ENCODE measurements around the gene MTNR1A.
"Not testable (repeated sequence)": the region's sequence is repeated elsewhere in the genome, so short reads cannot be mapped to it uniquely, and the experiment has no call there.

The MTNR1A gene

DNA sequence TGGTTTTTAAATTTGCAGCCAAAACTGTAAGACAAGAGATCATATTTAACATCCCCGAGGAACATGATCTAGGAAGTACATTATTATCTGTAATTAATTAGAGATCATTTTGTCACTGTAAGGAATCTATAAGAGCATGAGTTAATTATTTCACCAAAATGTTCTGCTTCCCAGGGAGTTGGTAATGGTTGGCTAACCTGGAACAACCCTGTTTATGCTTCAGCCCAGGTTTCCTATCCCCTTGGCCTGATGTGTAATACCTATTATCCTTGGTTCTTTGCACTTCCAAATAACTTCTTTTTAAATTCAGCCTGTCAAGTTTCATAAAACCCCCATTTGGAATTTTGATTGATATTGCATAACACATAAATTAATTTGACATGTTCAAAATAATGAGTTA, 6.4 kb upstream of the MTNR1A start:
- no peak for DNase-seq (ENCODE audit: low spot score)

DNA sequence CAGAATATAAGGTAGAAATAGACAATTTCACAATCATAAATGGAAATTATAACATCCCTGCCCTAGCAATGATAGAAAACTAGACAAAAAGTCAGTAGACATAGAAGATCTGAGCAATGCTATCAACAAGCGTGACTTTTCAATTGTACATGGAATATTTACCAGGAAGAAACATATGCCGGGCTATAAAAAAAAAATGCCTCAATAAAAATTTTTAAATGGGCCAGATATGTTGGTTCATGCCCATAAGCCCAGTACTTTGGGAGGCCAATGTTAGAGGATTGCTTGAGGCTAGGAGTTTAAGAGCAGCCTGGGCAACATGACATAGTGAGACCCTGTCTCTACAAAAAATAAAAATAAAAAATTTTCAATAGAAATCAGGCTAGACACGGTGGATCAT, 5.3 kb upstream of the MTNR1A start:
- DNase-seq (ENCODE audit: low spot score): no peak

DNA sequence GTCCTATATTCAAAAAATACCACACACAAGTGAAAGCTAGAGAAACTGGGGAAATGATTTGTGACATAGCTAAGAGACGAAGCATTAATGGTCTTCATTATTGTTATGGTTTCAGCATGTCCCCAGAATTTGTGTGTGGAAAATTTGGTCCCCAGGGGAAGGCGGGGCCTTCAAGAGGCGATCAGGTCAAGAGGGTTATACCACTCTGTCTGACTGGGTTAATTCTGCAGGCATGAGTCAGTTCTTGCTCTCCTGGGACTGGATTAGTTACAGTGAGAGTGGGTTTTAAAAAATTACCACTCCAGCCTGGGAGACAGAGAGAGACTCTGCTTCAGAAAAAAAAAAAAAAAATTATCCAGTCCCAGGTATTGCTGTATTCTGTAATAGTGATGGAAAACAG, 2.1 kb upstream of the MTNR1A start:
- no peak for DNase-seq (ENCODE audit: low spot score)

DNA sequence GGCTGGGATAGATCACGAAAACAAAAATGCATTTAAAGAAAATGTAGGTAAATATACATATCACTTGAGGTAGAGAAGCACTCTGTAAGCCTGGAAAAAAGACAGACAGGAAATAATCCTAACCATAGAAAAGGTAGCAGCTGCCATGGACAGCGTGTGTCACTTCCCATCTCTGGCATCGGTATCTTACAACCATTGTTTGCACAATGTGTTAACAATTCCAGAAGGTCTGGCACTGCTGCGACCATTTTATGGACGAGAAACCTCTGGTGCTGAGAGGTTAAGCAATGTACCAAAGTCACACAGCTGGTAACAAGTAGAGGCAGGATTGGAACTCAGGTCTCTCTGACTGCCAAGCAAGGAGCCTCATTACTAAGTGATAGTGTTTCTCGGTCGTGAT, 1.7 kb upstream of the MTNR1A start:
- DNase-seq (ENCODE audit: low spot score): no peak

DNA sequence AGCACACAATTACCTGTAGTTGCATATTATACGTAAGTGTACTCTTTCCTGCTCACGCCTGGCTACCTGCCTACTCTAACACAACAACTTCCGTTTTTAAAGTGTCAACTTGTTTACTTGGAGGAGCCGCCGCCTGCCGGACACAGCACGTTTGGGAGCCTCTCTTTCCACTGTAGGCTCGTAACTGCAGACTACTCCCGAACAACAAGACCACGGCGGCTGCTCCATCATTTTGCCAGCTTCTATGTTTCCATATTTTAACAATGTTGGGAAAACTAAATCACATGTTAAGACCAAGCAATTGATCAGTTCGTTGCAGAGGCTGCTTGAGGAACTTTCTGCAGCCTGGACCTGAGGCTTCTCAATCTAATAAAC, 841 bp downstream of the MTNR1A start:
- DNase-seq (ENCODE audit: low spot score): no peak

DNA sequence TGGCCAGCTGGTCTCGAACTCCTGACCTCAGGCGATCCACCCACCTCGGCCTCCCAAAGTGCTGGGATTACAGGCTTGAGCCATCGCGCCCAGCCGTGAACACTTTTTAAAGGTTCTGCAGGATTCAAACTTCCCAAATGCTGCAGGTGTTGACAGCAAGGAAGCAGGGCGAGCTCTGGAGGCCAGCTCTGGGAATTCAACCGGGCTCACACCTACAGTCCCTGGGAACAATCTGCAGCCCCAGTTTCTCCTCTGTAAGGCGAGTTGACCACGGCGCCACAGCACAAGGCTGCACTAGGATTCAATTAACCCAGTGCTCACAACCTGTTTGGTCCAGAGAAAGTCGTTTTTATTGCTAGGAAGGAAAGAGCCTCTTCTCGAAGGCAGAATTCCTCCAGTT, 1.6 kb downstream of the MTNR1A start:
- no peak for DNase-seq (ENCODE audit: low spot score)

DNA sequence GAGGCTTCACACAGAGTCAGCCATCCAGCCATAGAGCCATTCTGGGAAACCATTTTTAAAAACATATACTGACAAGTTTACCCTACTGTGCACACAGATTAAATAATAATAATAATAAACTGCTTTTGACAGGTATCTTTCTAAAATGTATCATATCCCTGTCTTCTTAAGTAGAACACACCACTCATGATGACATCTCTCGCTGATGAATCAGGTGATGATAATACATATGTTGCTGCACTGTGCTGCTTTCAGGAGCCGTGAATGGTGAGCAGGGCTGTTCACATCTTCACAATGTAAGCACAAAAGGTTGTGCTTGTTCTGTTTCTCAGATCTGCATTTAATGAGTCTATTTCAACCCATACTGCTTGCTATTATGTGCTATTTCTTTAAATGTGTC, 3.5 kb downstream of the MTNR1A start:
- DNase-seq (ENCODE audit: low spot score): no peak

DNA sequence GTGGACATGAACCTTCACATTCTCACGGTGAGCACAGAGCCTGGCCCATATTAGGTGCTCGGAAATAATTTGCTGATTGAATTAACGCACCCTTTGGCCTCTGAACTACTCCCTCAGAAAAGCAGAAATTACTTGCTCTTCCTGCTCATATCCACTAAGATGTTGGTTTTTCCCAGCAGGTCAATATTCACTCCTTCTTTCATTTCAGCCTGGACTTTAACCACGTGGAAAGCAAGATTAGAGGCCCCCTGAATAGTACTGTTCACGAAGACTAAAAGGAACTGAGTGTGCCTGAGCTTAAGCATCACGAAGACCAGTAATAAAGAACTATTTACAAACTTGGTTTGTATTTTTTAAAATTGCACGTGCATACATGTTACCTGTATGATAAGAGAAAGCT, 9.9 kb downstream of the MTNR1A start:
- DNase-seq (ENCODE audit: low spot score): no peak

DNA sequence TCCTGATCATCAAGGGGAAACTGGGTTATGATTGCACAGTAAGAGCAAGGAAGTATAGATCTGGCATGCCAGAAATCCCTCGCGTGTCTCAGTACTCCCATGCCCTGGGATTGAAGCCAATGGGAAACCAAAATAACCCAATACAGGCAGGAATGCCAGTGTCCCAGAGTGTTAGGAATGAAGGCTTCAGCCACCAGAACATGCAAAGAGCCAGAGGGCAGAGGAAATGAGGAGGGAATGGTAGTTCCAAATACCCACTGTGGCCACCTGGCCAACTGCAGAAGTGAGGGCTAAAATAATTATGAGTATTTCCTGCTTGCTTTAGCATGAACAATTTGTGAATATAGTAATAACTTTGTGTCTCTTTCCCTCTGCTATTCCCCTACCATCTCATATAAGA, 12.2 kb downstream of the MTNR1A start:
- DNase-seq (ENCODE audit: low spot score): no peak

DNA sequence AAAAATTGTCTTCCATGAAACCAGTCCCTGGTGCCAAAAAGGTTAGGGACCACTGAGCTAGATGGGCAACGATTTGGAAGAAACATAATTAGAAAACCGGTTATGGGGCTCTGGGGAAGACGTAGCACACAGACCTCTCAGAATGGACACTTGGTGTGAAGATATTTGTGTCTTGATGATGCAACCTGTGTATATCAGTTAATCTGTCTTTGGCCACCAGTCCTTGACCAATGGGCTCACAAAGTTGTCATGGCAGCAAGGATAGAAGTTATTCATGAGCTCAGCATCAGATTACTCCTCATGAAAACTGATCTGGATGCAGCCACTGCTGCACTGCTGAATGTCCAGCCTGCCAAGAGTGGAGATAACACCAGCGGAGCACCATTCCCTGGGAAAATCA, 13.6 kb downstream of the MTNR1A start:
- no peak for DNase-seq (ENCODE audit: low spot score)

DNA sequence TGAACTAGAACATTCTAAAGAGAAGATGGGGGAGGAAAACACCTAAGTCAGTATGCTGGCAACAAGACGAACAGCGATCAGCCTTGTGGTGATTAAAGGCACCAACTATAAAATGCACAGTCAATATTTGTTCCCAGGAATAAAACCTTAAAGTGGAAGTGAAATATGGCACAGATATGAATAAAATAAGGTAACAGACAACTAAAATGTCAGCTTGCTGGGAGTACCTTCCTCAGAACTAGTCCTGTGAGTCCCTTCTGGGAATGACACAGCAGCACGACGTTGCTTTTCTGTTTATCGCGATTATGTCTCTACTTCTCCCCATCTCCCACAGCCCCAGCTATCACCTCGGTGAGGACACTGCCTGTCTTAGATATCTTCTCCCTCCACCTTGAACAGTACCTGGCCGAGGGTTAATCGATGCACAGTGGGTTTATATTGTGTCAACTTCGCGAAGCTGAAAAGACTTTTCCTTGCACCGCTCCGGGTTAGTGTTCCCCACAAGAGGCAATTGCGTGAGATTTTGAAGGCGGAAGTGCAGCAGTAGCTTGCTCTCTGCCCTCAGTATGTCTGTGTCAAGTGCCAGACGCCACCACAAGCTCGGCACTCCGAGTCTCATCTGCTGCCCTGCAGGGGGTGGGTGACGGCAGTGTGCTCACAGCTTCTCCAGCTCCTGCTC, 17.4 kb downstream of the MTNR1A start:
- DNase-seq (ENCODE audit: low spot score): no peak

DNA sequence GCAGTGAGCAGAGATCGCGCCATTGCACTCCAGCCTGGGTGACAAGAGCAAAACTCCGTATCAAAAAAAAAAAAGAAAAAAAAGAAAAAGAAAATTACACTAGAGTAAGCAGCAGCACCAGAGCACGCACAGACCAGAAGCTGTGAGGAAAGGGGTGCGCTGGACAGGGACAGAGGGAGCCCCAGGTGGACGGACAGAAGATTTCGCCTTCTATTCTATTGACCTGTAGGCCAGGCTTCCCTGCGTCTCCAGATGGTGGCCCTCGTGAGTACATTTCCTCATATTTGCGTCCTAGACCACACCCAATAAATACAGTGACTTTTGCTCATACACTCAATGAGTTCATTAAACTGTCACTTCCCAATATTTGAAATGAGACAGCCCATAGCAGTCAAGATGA, 19.1 kb downstream of the MTNR1A start:
- DNase-seq (ENCODE audit: low spot score): no peak

DNA sequence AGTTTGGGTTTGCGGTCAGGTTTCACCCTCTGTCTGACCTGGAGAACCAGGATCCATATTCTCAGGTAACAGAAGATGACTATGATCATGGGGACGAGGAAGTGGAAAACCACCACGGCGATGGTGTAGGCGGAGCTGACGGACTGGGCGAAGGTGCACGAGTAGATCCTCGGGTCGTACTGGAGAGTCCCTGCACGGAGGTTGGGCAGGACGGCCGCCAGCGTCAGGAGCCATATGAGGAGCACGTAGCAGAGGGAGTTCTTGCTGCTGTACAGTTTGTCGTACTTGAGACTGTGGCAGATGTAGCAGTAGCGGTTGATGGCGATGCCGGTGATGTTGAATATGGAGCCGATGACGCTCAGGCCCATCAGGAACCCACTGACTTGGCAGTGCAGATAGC, 21.3 kb downstream of the MTNR1A start:
- no peak for DNase-seq (ENCODE audit: low spot score)

DNA sequence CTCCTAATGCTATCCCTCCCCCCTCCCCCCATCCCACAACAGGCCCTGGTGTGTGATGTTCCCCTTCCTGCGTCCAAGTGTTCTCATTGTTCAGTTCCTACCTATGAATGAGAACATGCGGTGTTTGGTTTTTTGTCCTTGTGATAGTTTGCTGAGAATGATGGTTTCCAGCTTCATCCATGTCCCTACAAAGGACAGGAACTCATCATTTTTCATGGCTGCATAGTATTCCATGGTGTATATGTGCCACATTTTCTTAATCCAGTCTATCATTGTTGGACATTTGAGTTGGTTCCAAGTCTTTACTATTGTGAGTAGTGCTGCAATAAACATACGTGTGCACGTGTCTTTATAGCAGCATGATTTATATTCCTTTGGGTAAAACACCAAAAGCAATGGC, 31.4 kb downstream of the MTNR1A start:
- DNase-seq (ENCODE audit: low spot score): not testable (repeated sequence)

DNA sequence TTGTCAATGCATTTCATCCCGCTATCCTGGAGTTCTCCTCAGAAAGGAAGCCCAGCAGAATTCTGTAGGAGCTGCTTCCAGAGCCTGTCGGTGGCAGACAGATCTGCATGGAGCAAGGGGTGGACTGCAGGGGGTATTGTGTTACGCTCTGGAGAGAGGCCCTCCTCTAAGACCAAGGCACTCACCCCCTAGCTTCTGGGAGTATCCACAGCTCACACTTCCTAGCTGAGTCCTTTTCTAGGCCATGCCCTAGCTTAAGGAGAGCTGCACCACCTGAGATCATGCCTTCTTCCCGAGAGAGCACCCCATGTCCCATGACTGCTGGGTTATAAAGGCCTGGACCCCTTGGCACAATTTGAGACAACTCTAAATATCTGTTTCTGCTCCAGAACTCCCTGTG, 39.1 kb downstream of the MTNR1A start:
- no peak for DNase-seq (ENCODE audit: low spot score)

DNA sequence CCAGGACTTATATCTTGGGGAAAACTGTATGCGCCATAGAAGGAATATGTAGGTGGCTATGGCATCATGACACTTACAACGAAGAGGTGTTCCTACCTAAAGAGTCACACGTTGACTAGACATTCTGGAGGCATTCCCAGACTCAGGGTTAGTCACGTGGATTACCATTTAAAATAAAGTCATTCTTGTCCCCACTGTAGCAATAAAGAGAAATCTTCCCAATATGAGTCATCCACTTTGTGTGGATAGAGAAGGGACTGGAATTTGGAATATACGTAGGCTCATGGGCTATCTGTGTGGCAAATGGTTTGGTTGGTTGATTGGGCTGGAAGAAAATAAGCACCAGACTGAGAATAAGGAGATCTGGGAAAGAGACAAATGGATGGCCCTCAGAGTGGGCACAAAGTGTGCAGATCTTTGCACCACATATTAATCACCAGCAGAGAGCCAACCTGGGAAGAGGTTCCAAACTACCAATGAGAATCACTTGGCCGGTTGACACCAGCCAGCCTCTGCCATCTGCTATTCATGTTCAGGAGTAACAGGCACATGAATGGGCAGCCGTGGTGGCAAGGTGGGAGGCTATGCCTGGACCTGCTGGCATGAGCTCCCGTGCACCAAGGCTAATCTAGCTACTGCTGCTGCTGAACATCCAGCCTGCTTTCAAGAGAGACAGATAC, 41.0 kb downstream of the MTNR1A start:
- no peak for DNase-seq (ENCODE audit: low spot score)

DNA sequence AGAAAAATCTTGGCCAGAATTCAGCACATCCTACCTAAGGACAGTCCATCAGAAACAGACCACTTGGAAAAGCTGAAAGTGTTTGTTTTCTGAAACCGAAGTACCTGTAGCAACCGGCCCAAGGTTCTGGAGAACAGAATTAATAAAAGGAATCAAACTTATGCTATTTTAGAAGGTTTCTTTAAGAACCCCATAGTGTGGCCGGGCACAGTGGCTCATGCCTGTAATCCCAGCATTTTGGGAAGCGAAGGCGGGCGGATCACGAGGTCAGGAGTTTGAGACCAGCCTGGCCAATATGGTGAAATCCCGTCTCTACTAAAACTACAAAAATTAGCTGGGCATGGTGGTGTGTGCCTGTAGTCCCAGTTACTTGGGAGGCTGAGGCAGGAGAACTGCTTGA, 50.6 kb downstream of the MTNR1A start:
- DNase-seq (ENCODE audit: low spot score): not testable (repeated sequence)

DNA sequence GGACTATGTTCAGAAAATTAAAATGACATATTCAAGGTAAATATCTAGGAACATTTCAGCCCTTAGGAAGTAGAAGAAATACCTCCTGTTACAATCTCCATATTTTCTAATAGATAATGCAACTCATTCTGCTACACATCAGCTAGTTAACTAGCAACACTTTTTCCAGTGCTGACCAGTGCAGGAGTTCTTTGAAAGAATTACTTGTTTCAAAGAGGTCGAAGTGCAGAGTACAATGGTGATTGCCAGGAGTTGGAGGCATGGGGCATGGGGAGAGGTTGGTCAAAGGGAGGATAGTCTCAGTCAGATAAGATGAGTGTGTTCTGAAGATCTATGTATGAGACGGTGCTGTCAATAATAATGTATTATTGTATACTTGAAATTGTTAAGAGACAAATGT, 53.1 kb downstream of the MTNR1A start:
- DNase-seq (ENCODE audit: low spot score): no peak

DNA sequence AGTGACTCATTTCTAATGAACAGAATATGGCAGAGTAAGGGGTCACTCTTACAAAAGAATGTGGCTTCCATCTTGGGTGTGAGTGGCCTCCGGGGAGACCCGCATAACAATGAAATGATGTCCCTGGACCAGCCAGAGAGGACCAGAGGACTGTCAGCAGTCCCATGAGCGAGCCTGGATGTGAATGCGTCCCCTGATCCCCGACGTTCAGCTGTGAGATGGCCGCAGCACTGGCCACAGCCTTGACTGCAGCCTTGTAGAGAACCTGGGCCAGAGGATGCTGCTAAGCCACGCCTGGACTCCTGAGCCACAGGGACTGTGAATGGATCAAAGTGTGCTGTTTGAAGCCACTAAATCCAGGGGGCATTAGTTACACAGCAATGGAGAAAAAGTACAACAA, 53.8 kb downstream of the MTNR1A start:
- DNase-seq (ENCODE audit: low spot score): no peak

DNA sequence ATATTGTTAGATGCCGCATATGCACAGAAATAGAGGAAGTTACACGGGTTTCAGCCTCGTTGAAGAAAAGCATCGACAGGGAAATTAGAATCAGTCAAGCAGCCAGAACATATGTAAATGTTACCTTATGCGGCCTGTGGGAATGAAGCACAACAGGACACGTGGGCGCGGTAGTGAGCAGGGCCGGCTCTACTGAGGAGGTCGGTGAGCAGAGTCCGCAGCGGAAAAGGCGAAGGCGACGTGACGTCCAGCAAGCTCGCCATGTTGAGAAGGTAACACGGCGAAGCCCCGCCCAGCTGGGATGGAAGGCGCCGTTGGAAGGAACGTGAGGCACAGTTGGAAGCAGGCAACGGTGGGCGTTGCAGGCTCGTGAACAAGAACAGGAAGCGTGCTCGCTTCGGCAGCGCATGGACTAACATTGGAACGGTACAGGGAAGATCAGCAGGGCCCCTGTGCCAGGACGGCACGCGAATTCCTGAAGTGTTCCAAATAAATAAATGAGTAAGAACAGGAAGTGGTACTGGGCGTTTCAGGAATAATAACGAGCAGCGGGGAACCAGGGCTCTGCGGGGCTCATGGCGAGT, 54.6 kb downstream of the MTNR1A start:
- DNase-seq (ENCODE audit: low spot score): no peak

DNA sequence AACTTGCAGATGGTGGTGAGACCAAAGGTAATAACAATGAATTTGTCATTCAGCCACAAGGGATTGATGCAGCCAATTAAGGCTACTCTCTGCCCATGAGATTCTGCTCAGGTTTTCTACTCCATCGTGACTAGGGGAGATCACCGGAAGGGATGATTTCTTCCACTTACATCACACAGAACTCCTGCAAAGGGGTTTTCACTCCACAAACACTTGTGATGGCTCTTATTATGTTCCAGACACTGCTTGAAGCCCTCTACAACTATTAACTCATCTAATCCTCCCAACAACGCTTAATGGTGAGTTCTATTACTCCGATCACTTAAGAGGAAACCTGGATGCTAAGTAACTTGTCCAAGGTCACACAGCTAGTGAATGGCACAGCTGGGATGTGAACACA, 55.9 kb downstream of the MTNR1A start:
- DNase-seq (ENCODE audit: low spot score): no peak

DNA sequence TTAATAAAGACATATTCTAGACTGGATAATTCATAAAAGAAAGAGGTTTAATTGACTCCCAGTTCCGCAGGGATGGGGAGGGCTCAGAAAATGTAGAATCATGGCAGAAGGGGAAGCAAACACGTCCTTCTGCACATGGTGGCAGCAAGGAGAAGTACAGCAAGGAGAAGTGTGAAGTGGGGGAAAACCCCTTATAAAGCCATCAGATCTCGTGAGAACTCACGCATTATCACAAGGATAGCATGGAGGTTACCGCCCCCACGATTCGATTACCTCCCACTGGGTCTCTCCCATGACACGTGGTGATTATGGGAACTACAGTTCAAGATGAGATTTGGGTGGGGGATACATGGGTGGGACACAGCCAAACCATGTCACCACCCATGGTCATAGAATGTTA, 58.3 kb downstream of the MTNR1A start:
- no peak for DNase-seq (ENCODE audit: low spot score)

DNA sequence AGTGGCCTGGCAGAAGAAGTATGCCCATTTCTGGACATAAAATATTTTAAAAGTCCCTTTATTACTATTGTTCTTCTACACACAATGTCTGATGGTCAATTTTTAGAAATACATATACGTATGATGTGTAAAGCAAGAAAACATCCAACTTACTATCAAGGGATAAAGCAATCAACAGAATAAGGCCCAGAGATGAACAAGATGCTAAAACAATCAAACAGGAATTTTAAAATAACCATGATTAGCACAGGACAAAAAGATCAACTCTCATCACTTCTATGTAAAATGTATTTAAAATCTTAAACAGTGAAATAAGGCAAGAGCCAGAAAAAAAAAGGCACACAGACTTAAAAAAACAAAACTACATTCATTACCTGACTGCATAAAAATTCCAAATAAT, 60.9 kb downstream of the MTNR1A start:
- DNase-seq (ENCODE audit: low spot score): no peak

DNA sequence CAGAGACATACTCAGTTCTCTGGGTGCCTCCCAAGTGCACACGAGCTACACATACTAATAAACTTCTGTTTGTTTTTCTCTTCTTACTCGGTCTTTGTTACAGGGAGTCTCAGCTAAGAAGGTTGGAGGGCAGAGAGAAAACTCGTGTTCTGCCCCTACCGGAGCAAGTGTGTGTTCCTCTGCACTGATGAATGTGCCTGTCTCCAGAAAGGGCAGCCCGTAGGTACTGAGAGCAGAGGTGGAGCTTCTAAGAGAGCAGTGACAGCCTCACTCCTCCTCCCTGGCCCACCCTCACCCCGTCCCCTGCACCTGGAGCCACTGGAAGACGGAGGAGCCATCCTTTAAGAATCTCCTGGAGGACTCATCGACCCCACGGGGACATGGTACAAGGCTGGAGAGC, 67.6 kb downstream of the MTNR1A start:
- no peak for DNase-seq (ENCODE audit: low spot score)

Measured in globus pallidus (tissue), 1 donor.